K562 (cell line): Measurements from ENCODE around the gene PARD6B. TPM values are rescaled to one million over a fixed set of nuclear protein-coding genes. Genes with fewer than 3 reads are reported as not detected.
"Not testable (repeated sequence)": the region's sequence is repeated elsewhere in the genome, so short reads cannot be mapped to it uniquely, and the experiment has no call there.

Source experiments
- ATAC-seq: fragments of 200-7000 bp; cut with Tn5 transposase; 3 replicates; pipeline ENCODE4 v1.9.1; 2020; ENCODE audit warnings: moderate library complexity
- BruUV-seq: library from RNA; stranded (reverse); fragments of 400-500 nt; replicated peaks from 2 replicates; lab custom pipeline; 2021; lab: Mats Ljungman, UMichigan
- CTCF ChIA-PET: fragments of 300-600 bp; formaldehyde crosslinking; extraction: SDS; loops from one replicate; lab custom pipeline; 2021; ENCODE audit warnings: low intra/inter-chr PET ratio; lab: Yijun Ruan, JAX
- POLR2A ChIA-PET: fragments of 300-600, 350-650 bp; sonication (Branson Sonifier 250); formaldehyde crosslinking; extraction: SDS; loops from one replicate; lab custom pipeline; 2021; ENCODE audit warnings: antibody characterized with exemption, inconsistent platforms; lab: Yijun Ruan, JAX
- DNase-seq, 4 experiments: peaks; one replicate each; pipeline versions ENCODE4 v3.0.0 to v3.0.0-alpha.2; 2011 to 2018; ENCODE audit warnings: low spot score in 3 of 4, mixed read lengths in 3 of 4; ENCODE audit errors: extremely low read depth in 1 of 4
- FAIRE-seq: peaks from 2 replicates; lab custom pipeline; 2011; peaks lifted over from hg19 to GRCh38; lab: Jason Lieb, UNC
- H2AFZ ChIP-seq: 2 replicates; pipeline ENCODE4 v1.6.0; 2011; ENCODE audit warnings: low read depth, low read length, control low read depth, inconsistent platforms
- H3K27ac ChIP-seq: fragments of 200-600 bp; 3 replicates; pipeline ENCODE4 v1.8.0; 2011; ENCODE audit warnings: low read depth, mild to moderate bottlenecking, control low read depth, inconsistent platforms, low read length, moderate library complexity, mixed read lengths; ENCODE audit errors: extremely low read depth
- H3K27me3 ChIP-seq, 2 experiments: fragments of 300-600 bp in 1 of 2; 2 replicates in 1 of 2; 3 replicates in 1 of 2; pipeline versions ENCODE4 v1.6.0 to v1.8.0; 2011; ENCODE audit warnings: inconsistent platforms in 2 of 2, low read length in 2 of 2, mild to moderate bottlenecking in 1 of 2, mixed read lengths in 1 of 2, moderate library complexity in 1 of 2; ENCODE audit not compliant: control insufficient read depth in 2 of 2, insufficient read depth in 2 of 2
- H3K36me3 ChIP-seq: fragments of 300-600 bp; 3 replicates; pipeline ENCODE4 v1.8.0; 2011; ENCODE audit warnings: mild to moderate bottlenecking, low read length, inconsistent platforms; ENCODE audit not compliant: control insufficient read depth, insufficient read depth
- H3K4me1 ChIP-seq, 2 experiments: fragments of 200-600 bp in 1 of 2; replicated peaks in 1 of 2; 2 replicates in 1 of 2; 3 replicates in 1 of 2; pipeline versions ENCODE4 v1.5.1 to v1.8.0; 2011; ENCODE audit warnings: inconsistent platforms in 2 of 2, low read length in 2 of 2, mild to moderate bottlenecking in 1 of 2, mixed read lengths in 1 of 2, moderate library complexity in 1 of 2; ENCODE audit not compliant: control insufficient read depth in 2 of 2, insufficient read depth in 2 of 2
- H3K4me2 ChIP-seq: 2 replicates; pipeline ENCODE4 v1.6.1; 2011; ENCODE audit warnings: low read length, control low read depth, inconsistent platforms, mixed read lengths; ENCODE audit not compliant: insufficient read depth
- H3K4me3 ChIP-seq: fragments of 200-600 bp; sonication (generic), shearing (Covaris generic); 2 replicates; pipeline ENCODE4 v1.5.1; 2016; ENCODE audit warnings: control low read depth, inconsistent platforms
- H3K79me2 ChIP-seq: fragments of 200-600 bp; 3 replicates; pipeline ENCODE4 v1.8.0; 2011; ENCODE audit warnings: low read length, inconsistent platforms; ENCODE audit not compliant: control insufficient read depth, insufficient read depth
- H3K9ac ChIP-seq, 2 experiments: 2 replicates each; pipeline versions ENCODE4 v1.6.0 to v1.6.1; 2011; ENCODE audit warnings: low read depth in 2 of 2, low read length in 2 of 2, control low read depth in 1 of 2, inconsistent platforms in 1 of 2, mild to moderate bottlenecking in 1 of 2, mixed read lengths in 1 of 2; ENCODE audit not compliant: insufficient read depth in 1 of 2
- H3K9me1 ChIP-seq: one replicate; pipeline ENCODE4 v1.6.0; 2011; ENCODE audit warnings: inconsistent platforms, mild to moderate bottlenecking, low read length, moderate library complexity; ENCODE audit not compliant: control insufficient read depth, insufficient read depth
- H3K9me3 ChIP-seq: replicated peaks from 2 replicates; pipeline ENCODE4 v1.5.1; 2011; ENCODE audit warnings: low read depth, low read length, inconsistent platforms; ENCODE audit not compliant: control insufficient read depth, insufficient read depth
- H4K20me1 ChIP-seq: replicated peaks from 2 replicates; pipeline ENCODE4 v1.6.1; 2011; ENCODE audit warnings: low read length, inconsistent platforms, mixed read lengths; ENCODE audit not compliant: control insufficient read depth, insufficient read depth
- ADNP ChIP-seq: fragments of 200-800 bp; sonication (Bioruptor generic); IDR thresholded peaks from 2 replicates; pipeline ENCODE4 v1.6.1; 2016; ENCODE audit warnings: missing genetic modification characterization, missing compliant biosample characterization
- BCOR ChIP-seq: fragments of 450-650 bp; IDR thresholded peaks from 2 replicates; pipeline ENCODE4 v1.6.1; 2016
- CTCF ChIP-seq, 3 experiments: IDR thresholded peaks in 2 of 3; conservative IDR thresholded peaks in 1 of 3; 2 replicates each; pipeline ENCODE4 v1.5.1; 2011 to 2012; ENCODE audit warnings: low read length in 3 of 3, mild to moderate bottlenecking in 3 of 3, control low read depth in 2 of 3, improper control_type of control experiment in 1 of 3, inconsistent platforms in 1 of 3, low read depth in 1 of 3, mixed read lengths in 1 of 3, moderate library complexity in 1 of 3; ENCODE audit not compliant: insufficient read depth in 2 of 3
- DPF2 ChIP-seq: fragments of 450-650 bp; IDR thresholded peaks from 2 replicates; pipeline ENCODE4 v1.6.1; 2016
- RAD21 ChIP-seq, 2 experiments: fragments of 250-450 bp in 1 of 2; fragments of 450-650 bp in 1 of 2; sonication (Bioruptor Pico) in 1 of 2; formaldehyde crosslinking in 1 of 2; IDR thresholded peaks in 1 of 2; conservative IDR thresholded peaks in 1 of 2; 2 replicates each; pipeline versions ENCODE4 v1.4.0 to v1.8.0; 2020 to 2022; ENCODE audit warnings: mild to moderate bottlenecking in 2 of 2, moderate library complexity in 1 of 2
- RCOR1 ChIP-seq, 2 experiments: IDR thresholded peaks; 2 replicates each; pipeline ENCODE4 v1.6.1; 2012; ENCODE audit warnings: low read depth in 2 of 2, low read length in 2 of 2, borderline replicate concordance in 1 of 2, improper control_type of control experiment in 1 of 2
- ZEB2 ChIP-seq: fragments of 450-650 bp; IDR thresholded peaks from 2 replicates; pipeline ENCODE4 v1.6.1; 2016
- ZNF384 ChIP-seq: IDR thresholded peaks from 2 replicates; pipeline ENCODE4 v1.6.1; 2012; ENCODE audit warnings: low read depth, low read length, improper control_type of control experiment
- WGBS: fragments of 100-300 bp; shearing (Covaris generic); methylation state at CpG from one replicate; pipeline ENCODE4 v1.1.6; 2016; ENCODE audit warnings: low coverage, mixed read lengths; ENCODE audit not compliant: insufficient coverage; ENCODE audit errors: missing lambda C conversion rate; 5-methylcytosine and 5-hydroxymethylcytosine counted together
- in situ Hi-C: fragments of 300-500 bp; cut with MboI; formaldehyde crosslinking; loops from 4 replicates; pipeline ENCODE4 v1.15.0; 2018; ENCODE audit warnings: inconsistent platforms, mixed read lengths
- intact Hi-C: fragments of 100-400 bp; cut with micrococcal nuclease; formaldehyde crosslinking; loops from 2 replicates; pipeline ENCODE4 v1.14.2; 2022
- polyA plus RNA-seq, 8 experiments: library from polyadenylated mRNA; depleted of rRNA in 4 of 8; stranded (reverse) in 5 of 8; unstranded in 3 of 8; fragments of >200 nt; fragmentation: Nextera tagmentation in 2 of 8; fragmentation: Illumina TruSeq in 1 of 8; extraction: Ambion mirVana in 2 of 8; extraction: Trizol in 1 of 8; gene quantifications; 2 replicates each; pipeline versions ENCODE4 v1.2.1 to v1.2.3, GENCODE V29; 2011 to 2014; ENCODE audit warnings: inconsistent platforms in 1 of 8, missing spikeins in 1 of 8
- total RNA-seq, 7 experiments: library from RNA; depleted of rRNA in 6 of 7; stranded (reverse); fragments of >200 nt in 6 of 7; fragmentation: Illumina TruSeq in 2 of 7; extraction: Trizol in 2 of 7; gene quantifications; 2 replicates each; pipeline versions ENCODE4 v1.2.1 to v1.2.3, GENCODE V29; 2011 to 2021; ENCODE audit warnings: low replicate concordance in 1 of 7
- TF ChIP-seq, protein P1 (sequence below): fragments of 450-650 bp; IDR thresholded peaks from 2 replicates; pipeline ENCODE4 v1.6.1; 2016; ENCODE audit warnings: mild to moderate bottlenecking

Gene PARD6B
- total and polyA plus RNA-seq, 9 of the 15 experiments (the other 6 are each of a cell fraction or from before 2014, with no cell fraction given) = 1.7 to 12.3 (median 5.5) TPM

DNA sequence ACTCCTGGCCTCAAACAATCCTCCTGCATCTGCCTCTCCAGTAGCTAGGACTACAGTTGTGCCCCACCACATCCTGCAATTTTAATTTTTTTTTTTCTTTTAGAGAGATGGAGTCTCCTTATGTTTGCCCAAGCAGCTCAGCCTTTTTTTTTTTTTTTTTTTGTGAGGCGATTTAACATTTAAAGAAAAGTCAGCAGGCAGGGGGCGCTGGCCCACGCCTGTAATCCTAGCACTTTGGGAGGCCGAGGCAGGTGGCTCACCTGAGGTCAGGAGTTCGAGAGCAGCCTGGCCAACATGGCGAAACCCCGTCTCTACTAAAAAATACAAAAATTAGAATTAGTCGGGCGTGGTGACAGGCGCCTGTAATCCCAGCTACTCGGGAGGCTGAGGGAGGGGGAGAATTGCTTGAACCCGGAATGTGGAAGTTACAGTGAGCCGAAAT is 62.2 kb downstream of the PARD6B start:
- in situ Hi-C loops (loop anchor here (10.0 kb wide), 1 partner anchor 511 kb away; no protein-coding TSS in a partner anchor), intact Hi-C loops (loop anchor here (2.0 to 10.0 kb wide), 4 partner anchors 135 to 609 kb away; no protein-coding TSS in a partner anchor)
- not testable (repeated sequence) for H4K20me1 ChIP-seq, FAIRE-seq, H2AFZ ChIP-seq, H3K36me3 ChIP-seq, H3K4me3 ChIP-seq, H3K9me1 ChIP-seq, H3K4me2 ChIP-seq, H3K9ac ChIP-seq, ATAC-seq, H3K9me3 ChIP-seq, BruUV-seq, H3K27me3 ChIP-seq, H3K27ac ChIP-seq, H3K79me2 ChIP-seq
- peaks cover 16 to 27% of the 10 kb centered on the region in 2 experiments for H3K4me1 ChIP-seq
- CTCF ChIA-PET = interaction anchor here (0.6 to 3.2 kb wide), 5 partner anchors 18 to 1290 kb away, joined by 3 to 28 read pairs (median 9); no protein-coding TSS in a partner anchor
- peak in 1 of 4 experiments; percentile 74 for DNase-seq
- WGBS = 35% methylated on average over 11 of the region's 13 CpGs
- POLR2A ChIA-PET = interaction anchor here (1.1 to 2.0 kb wide), 2 partner anchors 113 to 137 kb away, joined by 3 to 9 read pairs; partner anchors contain the start of gene ADNP
- TF ChIP-seq, protein P1, sequence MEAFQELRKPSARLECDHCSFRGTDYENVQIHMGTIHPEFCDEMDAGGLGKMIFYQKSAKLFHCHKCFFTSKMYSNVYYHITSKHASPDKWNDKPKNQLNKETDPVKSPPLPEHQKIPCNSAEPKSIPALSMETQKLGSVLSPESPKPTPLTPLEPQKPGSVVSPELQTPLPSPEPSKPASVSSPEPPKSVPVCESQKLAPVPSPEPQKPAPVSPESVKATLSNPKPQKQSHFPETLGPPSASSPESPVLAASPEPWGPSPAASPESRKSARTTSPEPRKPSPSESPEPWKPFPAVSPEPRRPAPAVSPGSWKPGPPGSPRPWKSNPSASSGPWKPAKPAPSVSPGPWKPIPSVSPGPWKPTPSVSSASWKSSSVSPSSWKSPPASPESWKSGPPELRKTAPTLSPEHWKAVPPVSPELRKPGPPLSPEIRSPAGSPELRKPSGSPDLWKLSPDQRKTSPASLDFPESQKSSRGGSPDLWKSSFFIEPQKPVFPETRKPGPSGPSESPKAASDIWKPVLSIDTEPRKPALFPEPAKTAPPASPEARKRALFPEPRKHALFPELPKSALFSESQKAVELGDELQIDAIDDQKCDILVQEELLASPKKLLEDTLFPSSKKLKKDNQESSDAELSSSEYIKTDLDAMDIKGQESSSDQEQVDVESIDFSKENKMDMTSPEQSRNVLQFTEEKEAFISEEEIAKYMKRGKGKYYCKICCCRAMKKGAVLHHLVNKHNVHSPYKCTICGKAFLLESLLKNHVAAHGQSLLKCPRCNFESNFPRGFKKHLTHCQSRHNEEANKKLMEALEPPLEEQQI = 0 out of 2 replicates have a peak, but pooled peaks have one; percentile 33
- TF ChIP-seq ZNF384 = peak; percentile 90
- peak; percentile 57; the same call in 1 of the 2 replicates for TF ChIP-seq ADNP (tag)
- TF ChIP-seq RAD21 (CRISPR knock-in tag; conservative IDR thresholded peaks at IDR 0.05 in 1 of 2, IDR thresholded peaks at IDR 0.05 in 1 of 2) = 0 out of 4 replicates have a peak, but pooled peaks of 1 of the 2 experiments have one; percentile 10
- TF ChIP-seq BCOR = peak; percentile 68; the same call in 1 of the 2 replicates
- 0 out of 4 replicates have a peak, but pooled peaks of 1 of the 2 experiments have one; percentile 8 for TF ChIP-seq RCOR1 (IDR thresholded peaks at IDR 0.05; ENCODE audit: borderline replicate concordance in 1 of 2, low read depth in 2 of 2, low read length in 2 of 2)
- peak; percentile 39 to 62 (median 47) for TF ChIP-seq CTCF (IDR thresholded peaks at IDR 0.05 in 2 of 3, conservative IDR thresholded peaks at IDR 0.05 in 1 of 3; ENCODE audit: insufficient read depth in 2 of 3, low read depth in 1 of 3, low read length in 3 of 3)
- 0 out of 2 replicates have a peak, but pooled peaks have one; percentile 17 for TF ChIP-seq DPF2
- TF ChIP-seq ZEB2 = peak; percentile 30; the same call in 1 of the 2 replicates
